ENCODE results near the gene RTN4RL1. TPM values are rescaled to one million over a fixed set of nuclear protein-coding genes. Genes with fewer than 3 reads are reported as not detected.

The RTN4RL1 gene
- total and polyA plus RNA-seq, 2 of the 4 experiments (the other 2 are of a cell fraction), result under 0.01 to 0.03 TPM

GRCh38 chr17:2065949-2066400 is 40.8 kb upstream of the RTN4RL1 start:
- Histone ChIP-seq H3K56ac (ENCODE audit: extremely low read depth, insufficient read depth, low read length) (no peak overlapping the region), H3K9ac (ENCODE audit: low read depth, low read length) (peak overlapping the region; percentile 33; the same call in 1 of the 2 replicates)
- WGBS, 2 experiments (ENCODE audit: extremely low coverage in 2 of 2, insufficient read length in 1 of 2), result 71% methylated on average over 1 of the region's 10 CpGs; no CpG with 5 or more reads in 1 of the 2 experiments

More at GRCh38 chr17:2065949-2066400, 40.8 kb upstream of the RTN4RL1 start:
- Histone ChIP-seq H2AK9ac (replicated peaks; ENCODE audit: low read depth, low read length, poor library complexity) (peak overlapping the region; percentile 85), H2BK15ac (ENCODE audit: low read depth, low read length) (peak overlapping the region; percentile 86; the same call in 2 of the 3 replicates), H3K18ac (ENCODE audit: low read depth, low read length) (peak overlapping the region; percentile 86), H4K20me1 (ENCODE audit: insufficient read depth, low read length) (peaks cover 5% of the 10 kb centered on the region; the same call in 1 of the 2 replicates), H3K4me3 (ENCODE audit: insufficient read depth, low read depth, low read length) (no peak overlapping the region), H3K4ac (ENCODE audit: low read depth, low read length) (peak overlapping the region; percentile 95), H3K9me1 (ENCODE audit: insufficient read depth, low read length) (peaks cover 50% of the 10 kb centered on the region), H3K14ac (replicated peaks; ENCODE audit: low read depth, low read length) (peak overlapping the region; percentile 90), H2AFZ (replicated peaks; ENCODE audit: low read length, poor library complexity) (no peak overlapping the region), H3K27ac (ENCODE audit: insufficient read depth, low read length) (peak overlapping the region; percentile 92), H3K36me3 (ENCODE audit: control insufficient read depth, insufficient read depth, low read length) (peaks cover 38% of the 10 kb centered on the region), H2BK5ac (ENCODE audit: low read depth, low read length, poor library complexity, severe bottlenecking) (peak overlapping the region; percentile 98), H2AK5ac (ENCODE audit: low read depth, low read length) (peak overlapping the region; percentile 98), H3K4me1 (ENCODE audit: control insufficient read depth, insufficient read depth, low read length) (peaks cover 76% of the 10 kb centered on the region), H3K27me3 (ENCODE audit: control insufficient read depth, insufficient read depth, low read length) (no peaks in the 10 kb centered on the region), H2BK120ac (ENCODE audit: low read depth, low read length) (peak overlapping the region; percentile 99), H3K79me1 (ENCODE audit: low read depth in 1 of 2, low read length in 2 of 2) (peaks cover 35 to 95% of the 10 kb centered on the region in 2 experiments), H2BK20ac (ENCODE audit: low read depth, low read length) (peak overlapping the region; percentile 35), H3K9me3 (ENCODE audit: control insufficient read depth, insufficient read depth, low read length) (no peaks in the 10 kb centered on the region), H4K8ac (ENCODE audit: low read depth in 2 of 2, low read length in 2 of 2) (peak overlapping the region; percentile 92 to 99), H4K91ac (ENCODE audit: insufficient read depth, low read depth, low read length) (peak overlapping the region; percentile 97), H3K4me2 (ENCODE audit: low read depth, low read length) (no peak overlapping the region), H4K5ac (ENCODE audit: low read depth, low read length) (peak overlapping the region; percentile 94), H3K23ac (ENCODE audit: low read depth, low read length) (peak overlapping the region; percentile 93)
- no peak for DNase-seq
- TF ChIP-seq RFX5 (IDR thresholded peaks at IDR 0.05; ENCODE audit: low read depth, low read length) (no peak), CTCF (conservative IDR thresholded peaks at IDR 0.05; ENCODE audit: low read depth, low read length) (no peak), MXI1 (IDR thresholded peaks at IDR 0.05; ENCODE audit: borderline replicate concordance, low read depth, low read length) (no peak), MAZ (IDR thresholded peaks at IDR 0.05; ENCODE audit: borderline replicate concordance, low read depth, low read length) (no peak), FOS (IDR thresholded peaks at IDR 0.05; ENCODE audit: low read depth, low read length) (no peak)
- no TSS peak for BruUV-seq (replicated peaks)
- dilution Hi-C loops (cut with HindIII; ENCODE audit: low sequenced_read_pairs, unreplicated experiment) (no loop called here), intact Hi-C loops (cut with micrococcal nuclease) (loop anchor here (2.0 kb wide), 1 partner anchor 109 kb away; no protein-coding TSS in a partner anchor), in situ Hi-C loops (cut with MboI; ENCODE audit: low sequenced_read_pairs) (loop anchor here (5.0 to 10.0 kb wide), 2 partner anchors 109 to 181 kb away; no protein-coding TSS in a partner anchor)
- ChIA-PET POLR2A (ENCODE audit: unreplicated experiment) (no interaction called here), CTCF (interaction anchor here (1.4 to 2.0 kb wide), 2 partner anchors 11 to 179 kb away, joined by 5 to 6 read pairs; partner anchors contain the start of gene HIC1)
- ATAC-seq (ENCODE audit: low read depth), result no peak
